ENCODE data around the gene SNX17. TPM values are rescaled to one million over a fixed set of nuclear protein-coding genes. Genes with fewer than 3 reads are reported as not detected.
"Not testable (repeated sequence)": the region's sequence is repeated elsewhere in the genome, so short reads cannot be mapped to it uniquely, and the experiment has no call there.

Gene SNX17
- total RNA-seq, 1 experiment from 2014 or later: 90.5 TPM

GRCh38 chr2:27351802-27352598 lies 18.4 kb upstream of the SNX17 start:
- no peak overlapping the region for H3K4me2 ChIP-seq (ENCODE audit: low read length)
- ChIA-PET RAD21 (ENCODE audit: low non-redundant PET in 1 of 2, low total read pairs in 2 of 2, uncharacterized antibody in 2 of 2, unreplicated experiment in 2 of 2) (no interaction called here), POLR2A (interaction anchor here (0.8 kb wide), 1 partner anchor 16 kb away, joined by 3 read pairs; no protein-coding TSS in a partner anchor), CTCF (no interaction called here)
- no peaks in the 10 kb centered on the region for H3K9me2 ChIP-seq (ENCODE audit: insufficient read depth)
- peaks cover 10 to 20% of the 10 kb centered on the region in 2 experiments for H3K4me1 ChIP-seq (ENCODE audit: control insufficient read depth in 1 of 2, insufficient read depth in 2 of 2, low read length in 2 of 2)
- H3K9ac ChIP-seq (ENCODE audit: low read length): no peak overlapping the region
- H3K36me3 ChIP-seq (ENCODE audit: control insufficient read depth in 1 of 2, insufficient read depth in 2 of 2, low read length in 2 of 2): no peaks in the 10 kb centered on the region
- BruUV-seq (replicated peaks): no TSS peak
- no peaks in the 10 kb centered on the region for H3K27me3 ChIP-seq (ENCODE audit: insufficient read depth, low read length)
- intact Hi-C loops (cut with micrococcal nuclease): no loop called here
- no peak for ATAC-seq
- H3K4me3 ChIP-seq (replicated peaks in 1 of 2; ENCODE audit: low read depth in 1 of 2, low read length in 2 of 2): no peak overlapping the region
- no peaks in the 10 kb centered on the region for H3K9me3 ChIP-seq (ENCODE audit: control insufficient read depth in 1 of 2, insufficient read depth in 1 of 2, low read depth in 1 of 2, low read length in 2 of 2)
- no peak for DNase-seq (ENCODE audit: low read depth, low spot score)
- H2AFZ ChIP-seq (ENCODE audit: low read depth, low read length, poor library complexity, severe bottlenecking): no peak overlapping the region
- TF ChIP-seq EGR1 (IDR thresholded peaks at IDR 0.05; ENCODE audit: low read depth) (no peak), YY1 (IDR thresholded peaks at IDR 0.05; ENCODE audit: extremely low read depth, insufficient replicate concordance, low read depth, low read length) (no peak), FOSL1 (IDR thresholded peaks at IDR 0.05; ENCODE audit: low read depth) (no peak), MAX (IDR thresholded peaks at IDR 0.05) (no peak), ELF1 (IDR thresholded peaks at IDR 0.05; ENCODE audit: borderline replicate concordance, low read depth) (no peak), REST (IDR thresholded peaks at IDR 0.05; ENCODE audit: low read depth) (no peak), CBX3 (IDR thresholded peaks at IDR 0.05; ENCODE audit: low read depth) (no peak), RAD21 (IDR thresholded peaks at IDR 0.05; ENCODE audit: low read depth) (no peak), ZFX (IDR thresholded peaks at IDR 0.05) (no peak), JUND (IDR thresholded peaks at IDR 0.05) (no peak), POLR2AphosphoS5 (IDR thresholded peaks at IDR 0.05; ENCODE audit: low read depth, low read length) (no peak), EZH2 (IDR thresholded peaks at IDR 0.05) (no peak), SP1 (IDR thresholded peaks at IDR 0.05; ENCODE audit: low read depth) (no peak), SRF (IDR thresholded peaks at IDR 0.05; ENCODE audit: low read depth) (no peak), ATF3 (IDR thresholded peaks at IDR 0.05) (no peak), POLR2A (IDR thresholded peaks at IDR 0.05; ENCODE audit: borderline replicate concordance, extremely low read depth, insufficient read depth, insufficient read length) (no peak), EZH2phosphoT487 (IDR thresholded peaks at IDR 0.05; ENCODE audit: borderline replicate concordance) (no peak), ZNF274 (IDR thresholded peaks at IDR 0.05; ENCODE audit: low read depth, low read length) (no peak), TCF7L2 (IDR thresholded peaks at IDR 0.05; ENCODE audit: borderline replicate concordance, extremely low read depth, insufficient read depth, insufficient read length) (no peak), SIN3A (IDR thresholded peaks at IDR 0.05; ENCODE audit: low read depth) (no peak)
- no peak overlapping the region for H3K27ac ChIP-seq (ENCODE audit: low read depth, low read length)
- H4K20me1 ChIP-seq (ENCODE audit: insufficient read depth): no peaks in the 10 kb centered on the region
- peaks cover 92% of the 10 kb centered on the region for H3K79me2 ChIP-seq (ENCODE audit: insufficient read depth, low read length)

GRCh38 chr2:27353386-27353761 lies 17.0 kb upstream of the SNX17 start:
- H3K9me2 ChIP-seq (ENCODE audit: insufficient read depth); H3K4me2 ChIP-seq (ENCODE audit: low read length); POLR2A ChIA-PET; H3K27me3 ChIP-seq (ENCODE audit: insufficient read depth, low read length); H4K20me1 ChIP-seq (ENCODE audit: insufficient read depth); intact Hi-C loops (cut with micrococcal nuclease); H3K36me3 ChIP-seq (ENCODE audit: control insufficient read depth in 1 of 2, insufficient read depth in 2 of 2, low read length in 2 of 2); H3K9ac ChIP-seq (ENCODE audit: low read length); CTCF ChIA-PET; H2AFZ ChIP-seq (ENCODE audit: low read depth, low read length, poor library complexity, severe bottlenecking); BruUV-seq (replicated peaks); DNase-seq (ENCODE audit: low read depth, low spot score); H3K27ac ChIP-seq (ENCODE audit: low read depth, low read length); H3K4me3 ChIP-seq (replicated peaks in 1 of 2; ENCODE audit: low read depth in 1 of 2, low read length in 2 of 2); RAD21 ChIA-PET (ENCODE audit: low non-redundant PET in 1 of 2, low total read pairs in 2 of 2, uncharacterized antibody in 2 of 2, unreplicated experiment in 2 of 2); H3K9me3 ChIP-seq (ENCODE audit: control insufficient read depth in 1 of 2, insufficient read depth in 1 of 2, low read depth in 1 of 2, low read length in 2 of 2); ATAC-seq: not testable (repeated sequence)
- peaks cover 92% of the 10 kb centered on the region for H3K79me2 ChIP-seq (ENCODE audit: insufficient read depth, low read length)
- peaks cover 11 to 27% of the 10 kb centered on the region in 2 experiments for H3K4me1 ChIP-seq (ENCODE audit: control insufficient read depth in 1 of 2, insufficient read depth in 2 of 2, low read length in 2 of 2)
